OCI-LY1 (cell line): ENCODE measurements around the gene MAPK10.

ENCODE experiments used
- CTCF ChIP-seq: fragments of 200-600 bp; sonication (generic), shearing (Covaris generic); IDR thresholded peaks from 2 replicates; pipeline ENCODE4 v1.5.1; 2017; ENCODE audit warnings: mild to moderate bottlenecking, antibody characterized with exemption, low read length, moderate library complexity, mixed read lengths
- EZH2 ChIP-seq: fragments of 200-600 bp; sonication (generic), shearing (Covaris generic); IDR thresholded peaks from 2 replicates; pipeline ENCODE4 v1.8.0; 2017; ENCODE audit warnings: borderline replicate concordance, mixed run types, mild to moderate bottlenecking, antibody characterized with exemption, low read length, moderate library complexity, mixed read lengths

GRCh38 chr4:85994576-85994975 is 365.3 kb downstream of the MAPK10 start:
- TF ChIP-seq CTCF (no peak), EZH2 (no peak)
